Measurements from ENCODE around the gene MEF2D.

DNA sequence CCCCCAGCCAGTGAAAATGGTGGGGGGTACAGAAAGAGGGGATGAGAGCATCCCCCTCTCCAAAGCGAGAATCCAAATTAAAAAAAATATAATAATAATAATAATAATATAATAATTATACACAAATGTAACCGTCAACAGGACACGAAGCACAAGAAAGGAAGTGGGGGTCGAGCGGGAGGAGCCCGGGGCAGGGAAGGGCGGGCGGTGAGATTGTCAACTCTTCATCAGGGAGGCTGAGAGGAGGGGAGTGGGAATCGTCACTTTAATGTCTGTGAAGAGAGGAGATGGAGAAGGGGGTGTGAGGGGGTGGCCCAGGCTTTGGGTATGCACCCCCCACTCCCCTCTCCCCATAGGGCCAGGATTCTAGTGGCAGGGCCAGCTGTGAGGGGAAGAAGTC, 33.2 kb downstream of the MEF2D start:
- no peak for TF ChIP-seq POLR2AphosphoS5 (IDR thresholded peaks at IDR 0.05; ENCODE audit: low read depth)
- TF ChIP-seq, protein P1, sequence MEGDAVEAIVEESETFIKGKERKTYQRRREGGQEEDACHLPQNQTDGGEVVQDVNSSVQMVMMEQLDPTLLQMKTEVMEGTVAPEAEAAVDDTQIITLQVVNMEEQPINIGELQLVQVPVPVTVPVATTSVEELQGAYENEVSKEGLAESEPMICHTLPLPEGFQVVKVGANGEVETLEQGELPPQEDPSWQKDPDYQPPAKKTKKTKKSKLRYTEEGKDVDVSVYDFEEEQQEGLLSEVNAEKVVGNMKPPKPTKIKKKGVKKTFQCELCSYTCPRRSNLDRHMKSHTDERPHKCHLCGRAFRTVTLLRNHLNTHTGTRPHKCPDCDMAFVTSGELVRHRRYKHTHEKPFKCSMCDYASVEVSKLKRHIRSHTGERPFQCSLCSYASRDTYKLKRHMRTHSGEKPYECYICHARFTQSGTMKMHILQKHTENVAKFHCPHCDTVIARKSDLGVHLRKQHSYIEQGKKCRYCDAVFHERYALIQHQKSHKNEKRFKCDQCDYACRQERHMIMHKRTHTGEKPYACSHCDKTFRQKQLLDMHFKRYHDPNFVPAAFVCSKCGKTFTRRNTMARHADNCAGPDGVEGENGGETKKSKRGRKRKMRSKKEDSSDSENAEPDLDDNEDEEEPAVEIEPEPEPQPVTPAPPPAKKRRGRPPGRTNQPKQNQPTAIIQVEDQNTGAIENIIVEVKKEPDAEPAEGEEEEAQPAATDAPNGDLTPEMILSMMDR (IDR thresholded peaks at IDR 0.05; ENCODE audit: insufficient read depth, low read length), result no peak
- TF ChIP-seq, protein P2, sequence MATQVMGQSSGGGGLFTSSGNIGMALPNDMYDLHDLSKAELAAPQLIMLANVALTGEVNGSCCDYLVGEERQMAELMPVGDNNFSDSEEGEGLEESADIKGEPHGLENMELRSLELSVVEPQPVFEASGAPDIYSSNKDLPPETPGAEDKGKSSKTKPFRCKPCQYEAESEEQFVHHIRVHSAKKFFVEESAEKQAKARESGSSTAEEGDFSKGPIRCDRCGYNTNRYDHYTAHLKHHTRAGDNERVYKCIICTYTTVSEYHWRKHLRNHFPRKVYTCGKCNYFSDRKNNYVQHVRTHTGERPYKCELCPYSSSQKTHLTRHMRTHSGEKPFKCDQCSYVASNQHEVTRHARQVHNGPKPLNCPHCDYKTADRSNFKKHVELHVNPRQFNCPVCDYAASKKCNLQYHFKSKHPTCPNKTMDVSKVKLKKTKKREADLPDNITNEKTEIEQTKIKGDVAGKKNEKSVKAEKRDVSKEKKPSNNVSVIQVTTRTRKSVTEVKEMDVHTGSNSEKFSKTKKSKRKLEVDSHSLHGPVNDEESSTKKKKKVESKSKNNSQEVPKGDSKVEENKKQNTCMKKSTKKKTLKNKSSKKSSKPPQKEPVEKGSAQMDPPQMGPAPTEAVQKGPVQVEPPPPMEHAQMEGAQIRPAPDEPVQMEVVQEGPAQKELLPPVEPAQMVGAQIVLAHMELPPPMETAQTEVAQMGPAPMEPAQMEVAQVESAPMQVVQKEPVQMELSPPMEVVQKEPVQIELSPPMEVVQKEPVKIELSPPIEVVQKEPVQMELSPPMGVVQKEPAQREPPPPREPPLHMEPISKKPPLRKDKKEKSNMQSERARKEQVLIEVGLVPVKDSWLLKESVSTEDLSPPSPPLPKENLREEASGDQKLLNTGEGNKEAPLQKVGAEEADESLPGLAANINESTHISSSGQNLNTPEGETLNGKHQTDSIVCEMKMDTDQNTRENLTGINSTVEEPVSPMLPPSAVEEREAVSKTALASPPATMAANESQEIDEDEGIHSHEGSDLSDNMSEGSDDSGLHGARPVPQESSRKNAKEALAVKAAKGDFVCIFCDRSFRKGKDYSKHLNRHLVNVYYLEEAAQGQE (IDR thresholded peaks at IDR 0.05; ENCODE audit: insufficient replicate concordance, low read depth), result no peak

Data from HL-60 (cell line).